HG03460 (cell line): ENCODE measurements around the gene WDR31.

Experiments
- ATAC-seq: cut with Tn5 transposase; IDR thresholded peaks from one replicate; pipeline ENCODE4 v1.9.1; 2021; ENCODE audit not compliant: unreplicated experiment

Gene WDR31

DNA sequence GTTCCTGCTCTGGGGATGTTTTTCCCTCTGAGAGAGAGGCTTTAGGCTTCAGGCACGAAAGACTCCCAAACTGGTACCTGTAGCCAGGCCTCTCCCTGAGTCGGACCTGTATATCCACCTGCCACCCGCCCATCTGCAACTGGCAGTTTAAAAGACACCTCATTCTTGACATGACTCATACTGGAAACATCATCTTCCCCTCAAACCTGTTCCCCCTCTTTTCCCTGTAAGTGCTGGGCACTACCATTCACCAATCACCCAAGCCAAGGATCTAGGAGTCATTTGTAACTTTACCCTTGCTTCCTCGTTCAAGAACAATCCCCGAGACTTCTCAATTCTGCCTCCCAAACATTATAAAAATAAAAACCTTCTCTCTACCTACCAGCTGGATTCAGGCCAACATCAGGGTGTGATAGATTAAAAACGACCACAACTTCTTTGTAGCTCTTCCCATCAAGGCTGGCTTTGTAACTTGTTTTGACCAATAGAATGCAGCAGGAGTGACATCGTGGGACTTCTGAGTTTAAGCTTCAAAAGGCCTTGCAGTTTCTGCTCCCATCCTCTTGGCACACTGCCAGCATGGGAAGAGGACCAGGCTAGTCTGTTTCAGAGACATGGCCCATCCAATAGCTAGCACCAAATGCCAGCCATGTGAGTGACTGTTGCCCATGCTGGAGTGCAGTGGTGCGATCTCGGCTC is 1.8 kb upstream of the WDR31 start:
- ATAC-seq, result no peak

DNA sequence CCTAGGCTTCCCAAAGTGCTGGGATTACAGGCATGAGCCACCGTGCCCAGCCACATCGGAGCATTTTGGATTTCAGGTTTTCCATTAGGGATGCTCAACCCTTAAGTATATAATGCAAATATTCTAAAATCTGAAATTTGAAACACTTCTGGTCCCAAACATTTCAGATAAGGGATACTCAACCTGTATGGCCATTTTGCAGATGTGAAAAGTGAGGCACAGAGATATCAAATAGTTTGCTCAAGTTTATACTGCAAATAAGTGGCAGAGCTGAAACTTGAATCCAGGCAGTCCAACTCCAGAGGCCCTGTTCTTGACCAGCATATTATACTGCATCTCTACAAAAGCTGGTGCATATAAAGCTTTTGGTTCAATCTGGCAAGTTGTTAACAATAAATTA is 2.4 kb downstream of the WDR31 start:
- no peak for ATAC-seq

DNA sequence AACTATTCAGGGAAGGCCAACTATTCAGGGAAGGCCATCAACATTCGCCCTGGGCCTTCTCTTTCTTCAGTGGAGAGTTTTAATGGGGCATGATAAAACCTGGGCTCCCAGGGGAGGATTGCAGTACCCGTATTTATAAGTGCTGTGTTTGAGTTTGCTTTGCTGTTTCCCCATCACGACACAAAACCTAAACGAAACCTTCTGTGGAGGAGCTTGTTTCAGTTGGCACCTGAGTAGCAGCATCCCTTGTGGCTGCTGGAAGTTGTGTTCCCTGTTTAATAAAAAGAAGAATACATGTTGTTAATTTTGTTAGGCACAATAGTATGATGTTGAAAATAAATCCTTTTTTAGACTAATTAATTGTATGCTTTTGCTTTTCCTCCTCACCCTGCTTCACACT is 8.3 kb downstream of the WDR31 start:
- no peak for ATAC-seq

DNA sequence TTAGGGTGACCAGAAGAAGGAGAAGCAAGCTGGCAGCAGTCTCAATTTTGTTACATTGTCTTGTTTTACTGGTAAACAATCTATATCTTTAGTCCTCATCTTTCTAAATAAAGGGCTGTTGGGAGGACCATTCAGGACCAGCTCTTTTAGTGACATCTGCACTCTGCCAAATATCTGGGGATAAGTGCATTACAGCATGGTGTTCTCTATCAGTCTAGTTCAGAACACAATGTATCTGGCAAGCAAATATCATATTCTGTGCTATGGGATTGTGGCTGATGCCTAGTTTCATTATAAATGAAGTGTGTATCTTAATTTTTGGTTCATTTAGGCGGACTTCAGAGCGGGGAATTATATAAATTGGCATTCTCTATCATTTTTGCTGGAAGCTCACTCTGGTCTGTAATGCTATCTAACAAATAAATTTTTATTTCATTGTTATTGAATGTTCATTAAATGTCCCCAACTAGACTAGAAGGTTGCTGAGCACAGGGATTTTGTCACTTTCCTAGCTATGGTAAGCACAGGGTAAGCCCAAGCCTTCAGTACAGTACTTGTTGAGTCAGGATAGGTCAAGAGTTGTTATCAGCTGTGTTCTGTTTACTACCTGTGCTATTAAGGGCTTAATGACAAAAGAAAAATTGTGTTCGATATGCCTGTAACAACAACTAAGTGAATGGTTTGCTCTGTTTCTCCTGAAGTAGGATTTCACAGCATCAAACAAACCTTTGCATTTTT is 11.9 kb downstream of the WDR31 start:
- ATAC-seq, result no peak

DNA sequence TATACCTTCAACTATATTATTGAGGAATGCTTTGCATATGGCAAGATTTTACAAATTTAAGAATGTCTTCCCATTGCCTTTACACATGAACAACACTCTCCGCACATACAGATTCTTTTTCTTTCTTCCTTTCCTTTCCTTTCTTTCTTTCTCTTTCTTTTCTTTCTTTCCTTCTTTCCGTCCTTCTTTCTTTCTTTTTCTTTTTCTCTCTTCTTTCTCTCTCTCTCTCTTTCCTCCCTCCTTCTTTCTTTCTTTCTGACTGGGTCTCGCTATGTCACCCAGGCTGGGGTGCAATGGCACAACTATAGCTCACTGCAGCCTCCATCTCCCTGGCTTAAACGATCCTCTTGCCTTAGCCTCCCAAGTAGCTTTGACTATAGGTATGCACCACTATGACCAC is 13.8 kb downstream of the WDR31 start:
- ATAC-seq, result no peak

DNA sequence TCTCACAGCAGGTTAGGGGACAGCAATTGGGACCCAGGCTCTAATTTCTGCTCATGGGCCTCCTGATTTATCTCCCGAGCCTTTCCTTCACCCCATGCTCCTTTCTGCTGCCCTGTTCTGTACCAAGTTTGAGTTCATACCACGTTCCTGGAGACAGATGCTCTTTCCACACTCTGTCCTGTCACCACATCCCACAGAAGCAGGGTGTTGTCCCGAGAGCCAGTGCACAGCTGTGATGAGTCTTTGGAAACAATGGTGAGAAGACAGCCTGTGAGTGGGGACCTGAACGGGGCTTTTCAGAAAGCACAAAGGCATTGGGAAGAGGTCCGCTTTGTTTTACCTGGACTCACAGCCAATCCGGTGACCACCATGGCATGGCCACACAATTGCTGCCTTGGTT is 17.4 kb downstream of the WDR31 start:
- ATAC-seq, result no peak

DNA sequence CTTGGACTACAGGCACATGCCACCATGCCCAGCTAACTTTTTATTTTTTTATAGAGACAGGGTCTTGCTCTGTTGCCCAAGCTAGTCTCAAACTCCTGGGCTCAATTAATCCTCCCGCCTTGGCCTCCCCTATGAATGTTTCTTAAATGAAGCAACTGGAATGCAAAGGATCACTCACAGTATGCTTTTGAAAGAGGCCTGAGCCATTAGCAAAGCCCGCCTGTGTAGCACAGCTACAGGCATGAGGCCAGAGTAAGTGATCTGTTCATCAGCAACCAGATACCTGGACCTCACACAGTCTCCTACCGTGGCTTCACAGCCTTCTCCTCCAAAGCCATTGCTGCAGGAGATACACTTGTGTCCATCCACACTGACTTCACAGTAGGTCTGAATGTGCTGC is 20.0 kb downstream of the WDR31 start:
- no peak for ATAC-seq

DNA sequence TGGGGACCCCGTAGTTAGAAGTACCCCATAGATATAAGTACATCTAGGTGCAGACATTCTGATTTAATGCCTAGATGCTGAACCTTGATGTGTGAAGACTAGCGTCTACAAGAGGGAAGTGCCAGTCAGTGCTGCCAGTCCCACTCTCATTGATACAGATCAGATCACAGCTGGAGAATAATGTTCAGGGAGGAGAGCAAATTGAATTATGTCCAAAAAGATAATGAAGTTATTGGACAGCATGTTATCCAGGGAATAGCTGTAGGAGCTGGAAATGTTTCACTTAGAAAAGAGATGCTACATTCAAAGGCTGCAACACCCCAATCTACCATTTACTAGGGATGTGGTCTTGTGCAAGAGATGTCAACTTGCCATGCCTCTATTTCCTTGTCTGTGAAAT is 21.0 kb downstream of the WDR31 start:
- ATAC-seq, result no peak

DNA sequence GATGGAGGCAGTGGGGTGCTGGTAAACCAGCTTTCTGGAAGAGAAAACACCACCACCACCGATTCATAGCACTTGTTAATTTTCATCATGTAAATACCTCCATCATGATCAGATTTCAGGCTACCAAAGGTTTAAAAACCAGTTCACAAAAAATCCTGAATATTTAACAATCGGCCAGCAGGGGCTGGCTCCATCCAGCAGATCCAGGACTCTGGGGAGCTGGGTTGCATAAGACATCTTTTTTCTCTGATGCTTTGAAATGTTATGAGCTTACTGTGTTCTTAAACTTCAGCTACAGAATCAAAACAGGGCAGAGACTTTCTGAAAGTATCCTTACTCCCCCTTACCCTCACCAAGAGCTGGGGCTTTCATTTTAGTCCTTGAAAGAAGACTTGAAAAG is 22.3 kb downstream of the WDR31 start:
- ATAC-seq, result no peak

DNA sequence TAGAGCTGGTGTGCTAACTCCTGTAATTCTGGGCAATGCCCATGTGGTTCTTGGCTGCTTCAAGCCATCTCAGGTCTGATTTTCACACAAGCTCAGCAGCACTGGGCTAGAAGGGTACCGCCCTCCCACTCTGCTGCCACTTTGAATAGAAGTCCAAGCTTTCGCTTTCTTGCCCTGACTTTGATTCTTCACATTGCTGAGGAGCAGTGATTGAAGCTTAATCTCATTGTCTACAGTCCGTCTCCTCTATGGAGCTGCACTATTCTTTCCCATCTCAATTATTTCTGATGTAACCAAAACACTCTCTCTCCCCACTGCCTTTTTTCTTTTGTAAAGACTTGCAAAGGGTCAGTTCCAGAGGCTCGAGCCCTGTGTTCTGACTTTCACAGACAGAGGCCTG is 24.0 kb downstream of the WDR31 start:
- ATAC-seq, result no peak

DNA sequence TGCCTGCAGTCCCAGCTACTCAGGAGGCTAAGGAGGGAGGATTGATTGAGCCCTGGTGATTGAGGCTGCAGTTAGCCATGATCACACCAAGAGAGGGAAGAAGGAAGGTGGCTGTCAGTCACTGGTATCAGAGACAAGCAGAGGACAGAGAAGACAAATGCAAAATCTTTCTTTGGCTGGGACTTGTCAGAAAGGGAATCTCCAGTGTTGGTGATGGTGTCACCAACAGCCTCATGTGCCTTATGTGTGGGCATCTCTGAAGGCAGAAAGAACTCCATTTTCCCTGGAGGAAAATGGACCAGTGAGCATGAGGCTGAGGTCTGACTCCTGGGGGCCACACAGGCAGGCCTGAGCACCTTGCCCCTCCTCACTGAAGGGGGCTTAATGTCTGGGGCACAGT is 24.8 kb downstream of the WDR31 start:
- ATAC-seq, result no peak

DNA sequence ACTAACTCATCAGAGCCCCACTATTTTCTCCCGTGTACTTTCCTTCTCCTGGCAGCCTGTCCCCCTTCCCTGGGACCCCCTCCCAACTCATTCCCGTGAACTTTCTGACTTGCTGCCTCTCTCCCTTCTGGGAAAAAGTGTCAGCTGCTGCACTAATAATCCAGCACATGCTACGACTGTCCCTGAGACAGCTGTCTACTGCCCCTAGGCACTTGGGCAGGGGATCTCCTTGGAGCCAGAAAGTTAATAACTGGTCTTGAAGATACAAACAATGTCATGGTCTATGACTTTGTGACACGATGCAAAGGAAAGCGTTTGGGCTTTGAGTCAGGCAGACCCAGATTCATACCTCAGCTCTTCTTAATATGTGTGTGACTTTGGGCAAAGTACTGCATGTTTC is 26.8 kb downstream of the WDR31 start:
- no peak for ATAC-seq

DNA sequence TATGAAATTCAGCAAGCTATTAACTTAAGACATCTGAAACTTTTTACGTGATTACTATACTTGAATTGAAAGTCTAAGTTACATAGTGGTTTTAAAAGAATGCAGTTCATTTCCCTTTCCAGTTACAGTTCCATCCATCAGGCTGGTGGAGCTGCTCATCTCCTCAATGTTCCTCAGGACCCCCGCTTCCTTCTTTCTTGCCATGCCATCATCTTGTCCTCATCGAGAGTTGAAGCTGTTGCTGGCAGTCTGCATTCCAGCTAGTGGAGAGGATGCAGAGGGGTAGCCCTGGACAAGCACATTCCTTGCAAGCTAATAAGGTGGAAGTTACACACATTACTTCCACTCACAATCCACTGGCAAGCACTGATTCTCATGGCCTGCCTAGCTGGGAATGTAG is 28.1 kb downstream of the WDR31 start:
- ATAC-seq, result no peak

DNA sequence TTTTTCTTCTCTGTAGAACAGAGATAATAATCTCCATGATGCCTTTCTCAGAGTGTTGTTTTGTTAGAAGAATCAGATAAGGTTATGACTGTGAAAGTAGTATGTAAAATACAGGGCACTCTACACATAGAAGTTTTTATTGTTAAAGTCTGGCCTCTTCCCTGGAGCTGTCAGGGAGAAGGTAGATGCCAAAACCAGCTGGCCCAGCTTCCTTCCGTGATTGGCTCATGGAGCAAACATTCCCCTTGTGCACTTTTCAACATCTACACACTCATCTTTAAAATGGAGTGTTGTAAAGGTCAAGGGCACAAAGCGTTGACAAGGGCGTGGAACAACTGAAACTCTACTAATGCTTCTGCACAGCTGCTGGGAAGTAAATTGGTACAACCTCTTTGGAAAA is 29.5 kb downstream of the WDR31 start:
- no peak for ATAC-seq

DNA sequence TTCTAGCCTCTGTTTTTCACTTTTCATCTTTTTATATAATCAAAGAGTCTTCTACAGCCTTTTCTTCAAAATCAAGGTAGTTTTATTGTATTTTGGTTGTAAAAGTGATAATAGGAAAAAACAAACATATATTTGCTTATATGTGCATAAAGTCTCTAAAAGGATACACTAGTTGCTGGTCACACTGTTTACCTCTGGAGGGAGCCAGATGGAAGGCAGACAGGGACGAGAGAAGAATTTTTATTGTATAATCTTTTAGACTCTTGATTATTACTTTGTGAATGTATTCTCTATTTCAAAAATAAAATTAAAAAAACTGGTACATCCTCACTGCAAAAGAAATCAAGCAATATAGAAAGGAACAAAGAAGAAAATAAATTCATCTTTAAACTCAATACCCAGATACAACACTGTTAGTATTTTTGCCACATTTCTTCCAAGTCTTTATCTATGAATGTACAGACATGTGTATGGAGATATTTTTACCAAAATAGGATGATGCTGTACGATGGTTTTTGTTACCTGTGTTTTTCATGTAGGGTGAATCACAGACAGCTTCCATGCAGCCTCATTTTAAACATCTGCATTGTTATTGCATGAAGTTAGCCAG is 30.8 kb downstream of the WDR31 start:
- no peak for ATAC-seq

DNA sequence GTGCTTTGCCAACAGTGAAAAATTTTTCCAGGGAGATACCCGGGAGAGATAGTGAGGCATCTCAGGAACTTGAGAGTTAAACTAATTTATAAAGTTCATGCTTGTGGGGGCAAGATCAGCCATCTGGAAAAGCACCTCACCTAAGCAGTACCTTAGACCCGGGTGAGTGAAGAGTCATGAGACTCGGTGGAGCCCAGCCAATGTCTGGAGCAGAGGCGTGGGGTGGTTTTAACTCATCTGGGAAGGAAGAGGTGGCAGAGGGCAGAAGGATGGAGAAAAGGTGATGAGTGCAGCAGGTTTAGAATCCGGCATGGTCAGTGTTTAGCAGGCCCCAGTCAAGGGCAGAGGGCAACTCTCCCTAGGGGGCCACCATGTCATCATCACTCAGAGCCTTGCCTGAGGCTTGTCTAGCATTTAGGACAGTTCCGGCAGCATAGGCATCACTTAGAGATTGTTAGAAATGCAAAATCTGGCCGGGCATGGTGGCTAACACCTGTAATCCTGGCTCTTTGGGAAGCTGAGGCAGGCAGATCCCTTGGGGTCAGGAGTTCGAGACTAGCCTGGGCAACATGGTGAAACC is 32.6 kb downstream of the WDR31 start:
- no peak for ATAC-seq

DNA sequence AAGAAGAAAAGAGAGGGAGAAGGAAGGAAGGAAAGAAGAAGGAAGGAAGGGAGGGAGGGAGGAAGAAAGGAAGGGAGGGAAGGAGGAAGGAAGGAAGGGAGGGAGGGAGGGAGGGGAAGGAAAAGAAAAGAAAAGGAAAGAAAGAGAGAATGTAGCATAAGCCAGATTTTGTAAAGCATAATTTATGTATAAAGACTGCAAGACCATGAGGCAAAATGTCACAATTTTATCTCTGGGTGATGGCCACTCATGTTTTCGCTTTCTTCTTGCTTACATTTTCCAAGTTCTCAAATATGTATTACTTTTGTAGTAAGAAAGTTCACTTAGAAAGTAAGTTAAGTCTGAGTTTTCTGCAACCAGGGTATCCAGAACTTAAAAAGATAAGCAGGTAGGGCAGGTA is 33.5 kb downstream of the WDR31 start:
- no peak for ATAC-seq

DNA sequence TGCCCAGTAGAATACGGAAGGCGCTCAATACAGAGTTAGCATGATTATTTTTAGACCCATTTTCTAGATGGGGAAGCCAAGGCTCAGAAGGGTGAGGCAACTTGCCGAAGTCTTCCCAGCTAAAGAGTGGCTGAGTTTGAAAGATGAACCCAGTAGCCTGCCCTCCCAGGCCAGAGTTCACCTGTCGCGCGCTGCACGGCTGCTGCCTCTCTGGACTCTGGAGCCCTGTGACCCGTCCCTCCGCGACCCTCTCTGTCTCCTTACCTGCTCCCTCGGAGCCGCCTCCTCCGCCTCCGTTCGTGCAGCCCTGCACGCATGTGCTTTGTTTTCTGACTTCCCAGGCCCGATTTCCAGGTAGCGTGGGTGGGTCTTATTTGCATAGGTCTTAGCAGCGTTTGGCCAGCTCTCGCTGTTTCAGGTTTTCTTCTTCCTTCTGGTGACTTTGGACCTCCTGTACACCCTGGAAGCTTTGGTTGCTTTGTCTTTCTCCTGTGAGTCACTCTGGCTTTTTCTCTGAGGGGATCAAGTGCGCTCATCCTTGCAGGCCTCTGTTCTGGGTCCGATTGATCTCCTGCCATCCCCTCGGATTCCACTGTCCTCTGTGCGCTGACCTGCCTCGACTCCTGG is 37.2 kb downstream of the WDR31 start, which contains the start of gene RNF183:
Gene RNF183 (minus strand): TSS at position 585 of the 627 bp plus-strand sequence. CDS start 5,192 bp downstream, outside the sequence.
- no peak for ATAC-seq

DNA sequence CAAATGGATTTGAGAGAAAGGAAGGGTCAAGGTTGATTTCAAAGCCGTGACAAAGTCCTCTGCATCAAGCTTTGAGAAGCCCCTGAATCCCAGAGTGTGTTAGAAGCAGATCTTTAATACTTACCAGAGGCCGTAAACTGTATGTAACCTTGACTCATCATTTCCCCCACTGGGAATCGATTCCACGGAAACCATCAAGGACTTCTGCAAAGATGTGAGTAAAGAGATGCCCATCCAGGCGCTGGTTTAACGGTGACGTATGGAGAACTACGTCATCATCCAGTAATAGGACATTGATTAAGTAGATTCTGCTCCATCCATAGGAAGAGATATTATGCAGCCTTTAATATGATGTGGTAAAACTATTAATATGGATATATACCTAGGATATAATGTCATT is 38.5 kb downstream of the WDR31 start:
- ATAC-seq, result no peak

DNA sequence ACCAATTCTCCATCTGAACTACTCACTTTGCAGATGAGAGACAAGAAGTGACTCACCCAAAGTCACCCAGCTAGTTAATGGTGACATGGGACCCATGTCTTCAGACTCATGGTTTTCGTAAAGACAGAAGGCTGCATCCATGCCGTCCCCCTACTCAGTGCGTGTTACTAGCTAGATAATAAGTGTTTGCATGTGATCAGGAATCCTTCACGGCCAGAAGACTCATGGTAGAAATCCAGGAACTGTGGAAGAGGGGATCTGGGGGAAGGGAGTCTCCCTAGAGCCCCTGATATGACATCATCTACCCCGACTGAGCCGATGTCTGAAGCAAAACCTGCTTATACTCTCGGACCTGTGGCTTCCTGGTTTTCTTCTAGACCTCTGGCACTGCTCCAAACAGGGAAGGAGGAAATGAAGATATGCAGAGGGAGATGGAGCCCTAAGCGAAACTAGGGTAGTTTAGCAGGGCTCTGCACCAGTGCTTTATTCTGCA is 40.2 kb downstream of the WDR31 start:
- no peak for ATAC-seq
